Measurements from ENCODE around the gene PHF13.
A peak's percentile ranks its signal among the peaks of the same experiment; 100 is the strongest.
"Not testable (repeated sequence)": the region's sequence is repeated elsewhere in the genome, so short reads cannot be mapped to it uniquely, and the experiment has no call there.

The PHF13 gene

DNA sequence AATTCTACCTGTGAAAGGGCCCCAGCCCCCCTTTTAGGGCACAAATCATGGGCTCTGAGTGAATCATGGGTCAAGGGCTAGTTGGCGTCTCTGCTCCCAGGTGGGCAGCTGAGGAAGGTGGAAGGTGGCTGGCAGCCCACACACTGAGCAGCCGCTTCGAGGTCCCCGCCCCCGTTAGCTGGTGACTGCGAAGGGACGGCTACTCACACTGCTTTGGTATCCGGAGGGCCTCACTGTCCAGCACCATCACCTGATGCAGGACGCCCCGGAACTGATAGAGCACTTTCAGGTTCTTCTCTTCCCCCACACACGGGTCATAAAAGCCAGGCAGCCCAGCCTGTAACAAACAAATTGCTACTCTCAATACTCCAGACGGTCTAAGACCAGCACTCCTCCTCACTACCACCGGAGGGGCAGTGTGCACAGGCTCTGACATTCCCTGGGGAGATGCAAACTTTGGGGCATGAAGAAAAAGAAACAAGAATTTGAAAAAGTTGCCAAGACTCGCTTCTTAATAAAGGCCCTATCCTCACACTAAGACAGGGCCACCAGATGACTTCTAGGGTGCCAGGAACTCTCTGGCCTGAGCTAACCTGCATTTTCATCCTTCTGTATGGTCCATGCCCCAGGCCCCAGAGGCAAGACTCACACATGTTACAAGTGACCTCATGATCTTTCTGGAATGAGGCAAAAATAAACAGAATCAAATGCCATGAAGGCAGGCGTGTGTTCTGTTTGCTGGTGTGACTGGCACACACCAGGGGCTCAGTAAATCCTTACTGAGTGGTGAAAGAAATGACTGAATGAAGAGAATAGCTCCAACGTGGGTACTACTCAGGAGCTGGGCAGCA is 22.6 kb downstream of the PHF13 start:
- no peak for DNase-seq (ENCODE audit: low spot score in 2 of 2)
- H3K27me3 ChIP-seq (ENCODE audit: low read depth) = no peaks in the 10 kb centered on the region
- peaks cover 79% of the 10 kb centered on the region for H3K36me3 ChIP-seq (replicated peaks)
- H3K9me3 ChIP-seq = no peaks in the 10 kb centered on the region
- no peaks in the 10 kb centered on the region for H3K4me1 ChIP-seq
- H3K4me3 ChIP-seq = no peak overlapping the region
- in situ Hi-C loops (cut with MboI; ENCODE audit: low sequenced_read_pairs) = no loop called here

DNA sequence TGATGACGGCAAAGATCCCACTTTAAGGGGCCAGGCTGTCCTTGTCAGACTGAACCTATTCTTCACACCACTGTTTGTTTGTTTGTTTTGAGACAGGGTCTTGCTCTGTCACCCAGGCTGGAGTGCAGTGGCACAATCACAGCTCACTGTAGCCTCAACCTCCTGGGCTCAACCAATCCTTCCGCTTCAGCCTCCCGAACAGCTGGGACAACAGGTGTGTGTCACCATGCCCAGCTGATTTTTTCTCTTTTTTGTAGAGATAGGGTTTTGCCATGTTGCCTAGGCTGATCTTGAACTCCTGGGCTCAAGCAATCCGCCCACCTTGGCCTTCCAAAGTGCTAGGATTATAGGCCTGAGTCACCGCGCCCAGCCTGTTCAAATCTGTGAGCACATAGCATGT is 23.2 kb downstream of the PHF13 start:
- in situ Hi-C loops (cut with MboI; ENCODE audit: low sequenced_read_pairs); H3K9me3 ChIP-seq; H3K27me3 ChIP-seq (ENCODE audit: low read depth); H3K4me3 ChIP-seq; DNase-seq (ENCODE audit: low spot score in 2 of 2); H3K4me1 ChIP-seq: not testable (repeated sequence)
- peaks cover 82% of the 10 kb centered on the region for H3K36me3 ChIP-seq (replicated peaks)

DNA sequence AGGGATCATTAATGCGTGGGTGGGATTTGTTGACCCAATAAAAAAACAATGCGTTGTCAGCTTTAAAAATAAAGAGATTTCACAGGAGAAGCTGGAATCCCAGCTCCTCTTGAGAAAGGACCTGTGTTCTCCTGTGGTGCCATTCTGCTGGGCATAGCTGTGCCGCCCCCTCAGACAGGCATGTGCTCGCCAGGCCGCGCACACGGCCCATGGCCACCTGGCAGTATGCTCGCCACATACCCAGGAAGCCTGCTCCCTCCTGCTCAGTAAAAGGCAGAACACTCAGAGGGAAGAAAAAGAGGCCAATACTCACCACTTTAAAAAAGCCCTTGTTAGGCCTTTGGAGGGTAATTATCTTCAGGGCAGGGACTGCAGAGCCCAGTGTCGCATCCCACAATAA is 24.2 kb downstream of the PHF13 start:
- Histone ChIP-seq H3K9me3 (no peaks in the 10 kb centered on the region), H3K4me1 (no peaks in the 10 kb centered on the region), H3K36me3 (replicated peaks) (peaks cover 82% of the 10 kb centered on the region), H3K27me3 (ENCODE audit: low read depth) (no peaks in the 10 kb centered on the region), H3K4me3 (no peak overlapping the region)
- no peak for DNase-seq (ENCODE audit: low spot score in 2 of 2)
- in situ Hi-C loops (cut with MboI; ENCODE audit: low sequenced_read_pairs) = no loop called here

- no peaks in the 10 kb centered on the region for H3K4me1 ChIP-seq
- H3K4me3 ChIP-seq = no peak overlapping the region
- H3K27me3 ChIP-seq (ENCODE audit: low read depth) = no peaks in the 10 kb centered on the region
- in situ Hi-C loops (cut with MboI; ENCODE audit: low sequenced_read_pairs) = no loop called here
- DNase-seq (ENCODE audit: low spot score in 2 of 2) = no peak
- peaks cover 80% of the 10 kb centered on the region for H3K36me3 ChIP-seq (replicated peaks)
- no peaks in the 10 kb centered on the region for H3K9me3 ChIP-seq
These were observed 24.7 kb downstream of the PHF13 start for GRCh38 chr1:6638226-6638625.

DNA sequence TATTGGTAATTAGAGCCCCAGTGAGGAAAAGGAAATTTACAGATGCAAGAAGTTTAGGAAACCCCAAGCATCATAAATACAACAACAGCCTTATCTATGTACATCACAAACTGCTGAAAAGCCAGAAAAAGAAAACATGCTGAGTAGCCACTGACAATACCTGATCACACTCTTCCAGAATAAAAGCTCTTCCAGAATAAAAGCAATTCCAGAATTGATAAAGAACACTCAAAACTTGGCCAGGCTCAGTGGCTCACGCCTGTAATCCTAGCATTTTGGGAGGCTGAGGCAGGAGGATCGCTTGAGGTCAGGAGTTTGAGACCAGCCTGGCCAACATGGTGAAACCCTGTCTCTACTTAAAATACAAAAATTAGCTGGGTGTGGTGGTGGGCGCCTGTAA is 27.3 kb downstream of the PHF13 start:
- peaks cover 75% of the 10 kb centered on the region for H3K36me3 ChIP-seq (replicated peaks)
- H3K27me3 ChIP-seq (ENCODE audit: low read depth); H3K4me3 ChIP-seq; H3K9me3 ChIP-seq; H3K4me1 ChIP-seq; in situ Hi-C loops (cut with MboI; ENCODE audit: low sequenced_read_pairs); DNase-seq (ENCODE audit: low spot score in 2 of 2): not testable (repeated sequence)

GRCh38 chr1:6645018-6645417 is 31.5 kb downstream of the PHF13 start:
- Histone ChIP-seq H3K4me1 (no peaks in the 10 kb centered on the region), H3K4me3 (no peak overlapping the region), H3K27me3 (ENCODE audit: low read depth) (no peaks in the 10 kb centered on the region), H3K9me3 (no peaks in the 10 kb centered on the region), H3K36me3 (replicated peaks) (peaks cover 43% of the 10 kb centered on the region)
- DNase-seq (ENCODE audit: low spot score in 2 of 2) = no peak
- in situ Hi-C loops (cut with MboI; ENCODE audit: low sequenced_read_pairs) = no loop called here

DNA sequence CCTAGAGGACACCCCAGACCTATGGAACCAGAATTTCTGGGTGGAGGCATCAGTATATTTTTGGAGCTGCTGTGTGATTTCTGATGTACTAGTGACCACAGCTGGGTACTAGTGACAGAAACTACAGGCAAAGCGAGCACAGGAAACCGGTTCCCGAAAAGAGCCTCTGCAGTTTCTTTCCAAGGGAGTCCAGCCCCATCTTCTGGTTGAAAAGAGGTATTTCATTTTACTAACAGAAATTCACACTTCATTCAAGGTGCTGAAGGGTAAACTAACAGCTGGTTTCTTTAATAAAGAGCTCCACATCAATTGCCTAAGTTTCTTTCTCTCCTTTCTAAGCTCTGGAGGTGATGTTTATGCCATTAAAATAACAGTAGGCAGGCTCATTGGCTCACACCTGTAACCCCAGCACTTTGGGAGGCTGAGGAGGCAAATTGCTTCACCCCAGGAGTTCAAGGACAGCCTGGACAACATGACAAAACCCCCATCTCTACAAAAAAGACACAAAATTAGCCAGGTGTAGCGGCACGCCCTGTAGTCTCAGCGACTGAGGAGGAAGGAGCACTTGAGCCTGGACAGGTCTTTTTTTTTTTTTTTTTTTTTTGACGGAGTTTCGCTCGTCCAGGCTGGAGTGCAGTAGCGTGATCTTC is 33.1 kb downstream of the PHF13 start:
- Histone ChIP-seq H3K4me3 (no peak overlapping the region), H3K36me3 (replicated peaks) (peaks cover 39% of the 10 kb centered on the region), H3K27me3 (ENCODE audit: low read depth) (no peaks in the 10 kb centered on the region), H3K4me1 (no peaks in the 10 kb centered on the region), H3K9me3 (no peaks in the 10 kb centered on the region)
- DNase-seq (ENCODE audit: low spot score in 2 of 2) = peak; percentile 47 to 59
- in situ Hi-C loops (cut with MboI; ENCODE audit: low sequenced_read_pairs) = no loop called here

DNA sequence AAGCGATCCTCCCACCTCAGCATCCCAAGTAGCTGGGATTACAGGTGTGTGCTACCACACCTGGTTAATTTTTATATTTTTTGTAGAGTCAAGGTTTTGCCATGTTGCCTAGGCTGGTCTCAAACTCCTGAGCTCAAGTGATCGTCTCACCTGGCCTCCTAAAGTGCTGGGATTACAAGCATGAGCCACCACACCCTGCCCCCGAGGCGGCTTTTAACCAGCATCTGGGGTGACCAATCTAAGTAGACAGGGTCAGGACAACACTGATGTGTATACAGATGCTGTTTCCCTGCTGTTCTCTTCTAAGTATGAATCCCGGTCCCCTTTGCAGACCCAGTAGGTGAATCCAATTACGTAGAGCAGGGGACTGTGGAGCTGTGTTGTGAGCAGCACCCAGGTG is 35.0 kb downstream of the PHF13 start:
- Histone ChIP-seq H3K27me3 (ENCODE audit: low read depth) (no peaks in the 10 kb centered on the region), H3K36me3 (replicated peaks) (peaks cover 46% of the 10 kb centered on the region), H3K4me1 (no peaks in the 10 kb centered on the region), H3K4me3 (no peak overlapping the region), H3K9me3 (no peaks in the 10 kb centered on the region)
- in situ Hi-C loops (cut with MboI; ENCODE audit: low sequenced_read_pairs) = no loop called here
- DNase-seq (ENCODE audit: low spot score in 2 of 2) = no peak

GRCh38 chr1:6651909-6652308 is 38.4 kb downstream of the PHF13 start:
- Histone ChIP-seq H3K4me1 (no peaks in the 10 kb centered on the region), H3K36me3 (replicated peaks) (peaks cover 31% of the 10 kb centered on the region), H3K9me3 (no peaks in the 10 kb centered on the region), H3K4me3 (no peak overlapping the region), H3K27me3 (ENCODE audit: low read depth) (no peaks in the 10 kb centered on the region)
- in situ Hi-C loops (cut with MboI; ENCODE audit: low sequenced_read_pairs) = no loop called here
- DNase-seq (ENCODE audit: low spot score in 2 of 2) = no peak

DNA sequence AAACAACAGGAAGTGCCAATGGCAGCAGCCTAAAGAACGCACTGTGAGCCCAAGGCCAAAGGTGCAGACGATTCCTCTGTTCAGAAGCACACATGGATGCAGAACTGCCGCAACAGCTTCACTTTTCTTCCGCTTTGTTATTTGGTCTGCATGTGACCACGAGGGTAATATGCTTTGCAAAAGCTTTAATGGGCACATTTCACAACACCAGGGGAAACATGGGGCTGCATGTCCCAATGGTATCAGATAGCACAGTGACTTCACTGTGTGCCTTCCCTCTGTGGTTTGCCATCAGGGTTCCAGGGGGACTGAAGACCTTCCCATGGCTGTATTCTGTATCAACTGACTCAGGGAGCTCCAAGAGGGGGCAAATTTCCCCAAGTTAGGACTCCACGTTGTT is 39.5 kb downstream of the PHF13 start:
- Histone ChIP-seq H3K27me3 (ENCODE audit: low read depth) (no peaks in the 10 kb centered on the region), H3K36me3 (replicated peaks) (peaks cover 34% of the 10 kb centered on the region), H3K9me3 (no peaks in the 10 kb centered on the region), H3K4me3 (no peak overlapping the region), H3K4me1 (no peaks in the 10 kb centered on the region)
- in situ Hi-C loops (cut with MboI; ENCODE audit: low sequenced_read_pairs) = no loop called here
- no peak for DNase-seq (ENCODE audit: low spot score in 2 of 2)

DNA sequence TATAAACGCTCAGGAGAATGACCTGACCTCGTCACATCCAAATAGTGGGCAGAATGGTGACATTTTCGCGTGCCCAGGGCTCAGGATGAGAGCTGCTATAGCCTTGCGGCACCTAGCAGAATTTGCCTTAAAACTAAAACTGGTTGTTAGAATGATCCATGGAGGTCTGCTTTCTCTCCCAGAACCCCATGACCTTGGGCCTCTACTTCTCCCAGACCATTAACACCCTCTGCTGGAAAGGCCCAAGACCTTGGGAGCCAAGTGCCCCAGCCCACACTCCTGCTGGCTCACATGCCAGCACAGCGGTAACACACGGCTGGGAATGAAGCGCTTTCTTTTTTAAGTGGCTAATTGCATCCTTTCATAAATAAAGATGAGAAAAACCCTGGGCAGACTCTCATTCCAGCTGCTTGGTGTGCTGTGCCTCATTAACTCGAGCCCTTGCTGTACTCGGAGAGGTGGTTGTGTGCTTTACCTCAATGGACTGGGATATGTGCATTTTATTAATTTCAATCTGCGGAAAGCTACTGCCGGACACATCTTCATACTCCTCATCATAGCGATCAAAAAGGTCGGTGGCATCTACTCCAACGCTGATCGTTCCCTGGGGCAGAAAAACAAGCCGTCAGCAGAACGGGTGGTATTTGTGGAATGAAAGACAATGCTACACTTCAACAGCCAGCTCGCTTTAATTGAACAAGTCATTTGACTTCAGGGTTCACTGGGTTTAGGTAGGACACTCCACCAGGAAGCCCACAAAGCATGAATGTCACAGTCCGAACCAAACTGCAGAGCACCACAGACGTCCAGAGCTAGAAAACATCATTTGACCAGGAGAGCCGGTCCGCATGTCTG is 40.1 kb downstream of the PHF13 start:
- no peaks in the 10 kb centered on the region for H3K4me1 ChIP-seq
- peaks cover 38% of the 10 kb centered on the region for H3K36me3 ChIP-seq (replicated peaks)
- no peaks in the 10 kb centered on the region for H3K27me3 ChIP-seq (ENCODE audit: low read depth)
- H3K4me3 ChIP-seq = no peak overlapping the region
- in situ Hi-C loops (cut with MboI; ENCODE audit: low sequenced_read_pairs) = no loop called here
- no peaks in the 10 kb centered on the region for H3K9me3 ChIP-seq
- no peak for DNase-seq (ENCODE audit: low spot score in 2 of 2)

DNA sequence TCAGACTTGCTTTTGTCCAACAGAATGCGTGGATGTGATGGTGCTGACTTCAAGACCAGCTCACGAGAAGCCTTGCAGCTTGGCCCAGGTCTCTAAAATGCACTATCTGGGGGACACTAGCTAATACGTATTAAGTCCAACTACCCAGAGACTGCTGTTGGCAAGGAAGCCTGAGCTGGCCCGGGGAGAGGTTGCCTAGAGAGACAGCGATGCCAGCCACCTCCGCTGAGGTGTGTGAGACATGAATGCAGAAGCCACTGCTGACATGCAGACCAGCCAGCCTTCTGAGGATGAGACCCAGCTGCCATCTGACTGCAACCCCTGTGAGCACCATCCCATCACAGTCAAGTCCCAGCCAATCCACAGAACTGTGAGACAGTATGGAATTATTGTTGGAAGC is 43.6 kb downstream of the PHF13 start:
- H3K4me3 ChIP-seq = no peak overlapping the region
- H3K4me1 ChIP-seq = no peaks in the 10 kb centered on the region
- H3K9me3 ChIP-seq = no peaks in the 10 kb centered on the region
- in situ Hi-C loops (cut with MboI; ENCODE audit: low sequenced_read_pairs) = no loop called here
- H3K36me3 ChIP-seq (replicated peaks) = peaks cover 29% of the 10 kb centered on the region
- H3K27me3 ChIP-seq (ENCODE audit: low read depth) = no peaks in the 10 kb centered on the region
- DNase-seq (ENCODE audit: low spot score in 2 of 2) = no peak

- H3K4me1 ChIP-seq = no peaks in the 10 kb centered on the region
- in situ Hi-C loops (cut with MboI; ENCODE audit: low sequenced_read_pairs) = no loop called here
- DNase-seq (ENCODE audit: low spot score in 2 of 2) = no peak
- H3K36me3 ChIP-seq (replicated peaks) = peaks cover 24% of the 10 kb centered on the region
- no peak overlapping the region for H3K4me3 ChIP-seq
- no peaks in the 10 kb centered on the region for H3K27me3 ChIP-seq (ENCODE audit: low read depth)
- H3K9me3 ChIP-seq = no peaks in the 10 kb centered on the region
These were observed 45.0 kb downstream of the PHF13 start for GRCh38 chr1:6658359-6659060.

All from HAP-1 (cell line).